IgD-negative memory B cell (primary cell): ENCODE results near the gene ZXDC. TPM values are rescaled to one million over a fixed set of nuclear protein-coding genes. Genes with fewer than 3 reads are reported as not detected.

ENCODE experiments used
- H3K27ac Mint-ChIP-seq, 3 donors: one replicate each; pipeline ENCODE4 v1.8.0; 2020 to 2022; ENCODE audit warnings: mild to moderate bottlenecking in 3 of 3, mixed read lengths in 3 of 3, moderate library complexity in 1 of 3
- H3K27me3 Mint-ChIP-seq: one replicate; pipeline ENCODE4 v1.8.0; 2021; ENCODE audit warnings: mixed read lengths
- H3K36me3 Mint-ChIP-seq: one replicate; pipeline ENCODE4 v1.8.0; 2020; ENCODE audit warnings: mild to moderate bottlenecking, mixed read lengths
- H3K4me1 Mint-ChIP-seq, 3 donors: one replicate each; pipeline ENCODE4 v1.8.0; 2020 to 2022; ENCODE audit warnings: mixed read lengths in 3 of 3, mild to moderate bottlenecking in 1 of 3
- H3K4me3 Mint-ChIP-seq, 4 donors: one replicate each; pipeline ENCODE4 v1.8.0; 2020 to 2022; ENCODE audit warnings: mild to moderate bottlenecking in 4 of 4, mixed read lengths in 4 of 4, moderate library complexity in 3 of 4
- H3K9me3 Mint-ChIP-seq, 3 donors: one replicate each; pipeline ENCODE4 v1.8.0; 2020 to 2021; ENCODE audit warnings: mixed read lengths in 3 of 3, mild to moderate bottlenecking in 1 of 3
- polyA plus RNA-seq: library from polyadenylated mRNA; unstranded; fragments of 300-500 nt; fragmentation: Illumina TruSeq; gene quantifications from one replicate; pipeline ENCODE4 v1.2.3, GENCODE V29; 2021

The ZXDC gene
- polyA plus RNA-seq, 1 donor from 2014 or later: 9.1 TPM

GRCh38 chr3:126422121-126422520 is 53.6 kb downstream of the ZXDC start:
- peaks cover 0 to 11% (median 6%) of the 10 kb centered on the region in 3 donors for H3K9me3 Mint-ChIP-seq
- H3K4me1 Mint-ChIP-seq: peaks cover 0 to 3% (median 0%) of the 10 kb centered on the region in 3 donors
- no peak overlapping the region for H3K4me3 Mint-ChIP-seq
- no peaks in the 10 kb centered on the region for H3K27me3 Mint-ChIP-seq
- H3K36me3 Mint-ChIP-seq: peaks cover 7% of the 10 kb centered on the region
- no peak overlapping the region for H3K27ac Mint-ChIP-seq

GRCh38 chr3:126421573-126422119 is 54.0 kb downstream of the ZXDC start:
- no peak overlapping the region for H3K27ac Mint-ChIP-seq
- H3K27me3 Mint-ChIP-seq: no peaks in the 10 kb centered on the region
- peaks cover 0 to 3% (median 0%) of the 10 kb centered on the region in 3 donors for H3K4me1 Mint-ChIP-seq

GRCh38 chr3:126419886-126420786 is 55.6 kb downstream of the ZXDC start:
- H3K4me3 Mint-ChIP-seq: no peak overlapping the region
- H3K27me3 Mint-ChIP-seq: no peaks in the 10 kb centered on the region
- H3K27ac Mint-ChIP-seq: no peak overlapping the region
- peaks cover 0 to 2% (median 0%) of the 10 kb centered on the region in 3 donors for H3K9me3 Mint-ChIP-seq
- no peaks in the 10 kb centered on the region for H3K36me3 Mint-ChIP-seq
- H3K4me1 Mint-ChIP-seq: peaks cover 0 to 3% (median 0%) of the 10 kb centered on the region in 3 donors

More at GRCh38 chr3:126421573-126422119, 54.0 kb downstream of the ZXDC start:
- Mint-ChIP-seq H3K9me3 (peaks cover 0 to 7% (median 6%) of the 10 kb centered on the region in 3 donors), H3K4me3 (no peak overlapping the region), H3K36me3 (peaks cover 3% of the 10 kb centered on the region)

- peaks cover 0 to 3% (median 0%) of the 10 kb centered on the region in 3 donors for H3K4me1 Mint-ChIP-seq
Observed at GRCh38 chr3:126419151-126419703, 56.5 kb downstream of the ZXDC start.

GRCh38 chr3:126418661-126419131 is 57.0 kb downstream of the ZXDC start:
- Mint-ChIP-seq H3K36me3 (peaks cover 2% of the 10 kb centered on the region), H3K27ac (no peak overlapping the region)

More at GRCh38 chr3:126419151-126419703, 56.5 kb downstream of the ZXDC start:
- H3K27me3 Mint-ChIP-seq: peaks cover 5% of the 10 kb centered on the region
- no peaks in the 10 kb centered on the region for H3K9me3 Mint-ChIP-seq
- H3K4me3 Mint-ChIP-seq: no peak overlapping the region
- H3K27ac Mint-ChIP-seq: no peak overlapping the region
- H3K36me3 Mint-ChIP-seq: peaks cover 2% of the 10 kb centered on the region

GRCh38 chr3:126417981-126418530 is 57.6 kb downstream of the ZXDC start:
- Mint-ChIP-seq H3K9me3 (no peaks in the 10 kb centered on the region), H3K4me1 (peaks cover 0 to 3% (median 0%) of the 10 kb centered on the region in 3 donors), H3K36me3 (peaks cover 2% of the 10 kb centered on the region), H3K4me3 (no peak overlapping the region), H3K27me3 (peaks cover 7% of the 10 kb centered on the region), H3K27ac (no peak overlapping the region)

More at GRCh38 chr3:126418661-126419131, 57.0 kb downstream of the ZXDC start:
- Mint-ChIP-seq H3K9me3 (no peaks in the 10 kb centered on the region), H3K4me1 (peaks cover 0 to 3% (median 0%) of the 10 kb centered on the region in 3 donors), H3K27me3 (peaks cover 7% of the 10 kb centered on the region), H3K4me3 (no peak overlapping the region)

GRCh38 chr3:126417515-126417914 is 58.2 kb downstream of the ZXDC start:
- Mint-ChIP-seq H3K36me3 (peaks cover 2% of the 10 kb centered on the region), H3K27me3 (peaks cover 7% of the 10 kb centered on the region), H3K27ac (no peak overlapping the region), H3K9me3 (no peaks in the 10 kb centered on the region), H3K4me1 (peaks cover 0 to 3% (median 0%) of the 10 kb centered on the region in 3 donors), H3K4me3 (no peak overlapping the region)

- no peaks in the 10 kb centered on the region for H3K9me3 Mint-ChIP-seq
- H3K36me3 Mint-ChIP-seq: peaks cover 2% of the 10 kb centered on the region
- no peak overlapping the region for H3K4me3 Mint-ChIP-seq
- H3K27me3 Mint-ChIP-seq: peaks cover 8% of the 10 kb centered on the region
- no peak overlapping the region for H3K27ac Mint-ChIP-seq
- H3K4me1 Mint-ChIP-seq: peaks cover 0 to 3% (median 0%) of the 10 kb centered on the region in 3 donors
Observed at GRCh38 chr3:126416943-126417342, 58.7 kb downstream of the ZXDC start.

- Mint-ChIP-seq H3K27me3 (peaks cover 19% of the 10 kb centered on the region), H3K36me3 (peaks cover 2% of the 10 kb centered on the region), H3K27ac (no peak overlapping the region), H3K9me3 (no peaks in the 10 kb centered on the region), H3K4me3 (no peak overlapping the region), H3K4me1 (peaks cover 0 to 3% (median 0%) of the 10 kb centered on the region in 3 donors)
Observed at GRCh38 chr3:126415661-126416591, 59.8 kb downstream of the ZXDC start.

- H3K27me3 Mint-ChIP-seq: peaks cover 21% of the 10 kb centered on the region
- no peaks in the 10 kb centered on the region for H3K9me3 Mint-ChIP-seq
- H3K4me1 Mint-ChIP-seq: no peaks in the 10 kb centered on the region
- no peak overlapping the region for H3K4me3 Mint-ChIP-seq
- H3K36me3 Mint-ChIP-seq: peaks cover 2% of the 10 kb centered on the region
- H3K27ac Mint-ChIP-seq: no peak overlapping the region
Observed at GRCh38 chr3:126414961-126415660, 60.6 kb downstream of the ZXDC start.

- Mint-ChIP-seq H3K9me3 (no peaks in the 10 kb centered on the region), H3K27ac (no peak overlapping the region), H3K4me3 (no peak overlapping the region), H3K36me3 (peaks cover 2% of the 10 kb centered on the region), H3K27me3 (peaks cover 21% of the 10 kb centered on the region), H3K4me1 (no peaks in the 10 kb centered on the region)
Observed at GRCh38 chr3:126414406-126414805, 61.3 kb downstream of the ZXDC start.

GRCh38 chr3:126413693-126414080 is 62.0 kb downstream of the ZXDC start:
- Mint-ChIP-seq H3K36me3 (peaks cover 2% of the 10 kb centered on the region), H3K27me3 (peaks cover 23% of the 10 kb centered on the region), H3K4me1 (no peaks in the 10 kb centered on the region), H3K4me3 (no peak overlapping the region), H3K27ac (no peak overlapping the region), H3K9me3 (no peaks in the 10 kb centered on the region)

- Mint-ChIP-seq H3K4me3 (no peak overlapping the region), H3K27me3 (peaks cover 27% of the 10 kb centered on the region)
Observed at GRCh38 chr3:126412841-126413692, 62.6 kb downstream of the ZXDC start.

More at GRCh38 chr3:126412841-126413692, 62.6 kb downstream of the ZXDC start:
- Mint-ChIP-seq H3K9me3 (no peaks in the 10 kb centered on the region), H3K36me3 (peaks cover 2% of the 10 kb centered on the region), H3K27ac (no peak overlapping the region), H3K4me1 (no peaks in the 10 kb centered on the region)
